ENCODE results near the gene NPLOC4.

Gene NPLOC4

GRCh38 chr17:81582341-81582740, 54.6 kb downstream of the NPLOC4 start:
- no peaks in the 10 kb centered on the region for H3K9me3 Mint-ChIP-seq
- no peak overlapping the region for H3K27ac Mint-ChIP-seq
- ATAC-seq (replicated peaks) (no peak), DNase-seq (no peak)
- H3K4me3 Mint-ChIP-seq = no peak overlapping the region
- H3K4me1 Mint-ChIP-seq (ENCODE audit: low read depth in 2 of 2) = peaks cover 21 to 27% of the 10 kb centered on the region in 2 donors
- peaks cover 25% of the 10 kb centered on the region for H3K36me3 Mint-ChIP-seq (ENCODE audit: insufficient read depth)
- H3K27me3 Mint-ChIP-seq = no peaks in the 10 kb centered on the region

- no peak for DNase-seq
- peaks cover 19% of the 10 kb centered on the region for H3K36me3 Mint-ChIP-seq (ENCODE audit: insufficient read depth)
- no peaks in the 10 kb centered on the region for H3K9me3 Mint-ChIP-seq
- H3K4me1 Mint-ChIP-seq (ENCODE audit: low read depth in 2 of 2) = peaks cover 26 to 28% of the 10 kb centered on the region in 2 donors
- H3K27ac Mint-ChIP-seq = no peak overlapping the region
- ATAC-seq (replicated peaks) = no peak
- H3K4me3 Mint-ChIP-seq = no peak overlapping the region
- no peaks in the 10 kb centered on the region for H3K27me3 Mint-ChIP-seq
Measured at GRCh38 chr17:81581758-81582157, 55.2 kb downstream of the NPLOC4 start.

- Mint-ChIP-seq H3K4me3 (no peak overlapping the region), H3K27me3 (no peaks in the 10 kb centered on the region), H3K36me3 (ENCODE audit: insufficient read depth) (peaks cover 8% of the 10 kb centered on the region), H3K4me1 (ENCODE audit: low read depth in 2 of 2) (peaks cover 26 to 28% of the 10 kb centered on the region in 2 donors), H3K27ac (peak overlapping the region in 1 of 2 donors; percentile 88), H3K9me3 (no peaks in the 10 kb centered on the region)
- ATAC-seq (replicated peaks) = no peak
- no peak for DNase-seq
Measured at GRCh38 chr17:81580481-81580880, 56.4 kb downstream of the NPLOC4 start.

- peak overlapping the region; percentile 81 to 88 for H3K27ac Mint-ChIP-seq
- ATAC-seq (replicated peaks) = no peak
- H3K9me3 Mint-ChIP-seq = no peaks in the 10 kb centered on the region
- H3K4me1 Mint-ChIP-seq (ENCODE audit: low read depth in 2 of 2) = peaks cover 26 to 28% of the 10 kb centered on the region in 2 donors
- no peak overlapping the region for H3K4me3 Mint-ChIP-seq
- no peak for DNase-seq
- no peaks in the 10 kb centered on the region for H3K27me3 Mint-ChIP-seq
- peaks cover 2% of the 10 kb centered on the region for H3K36me3 Mint-ChIP-seq (ENCODE audit: insufficient read depth)
Measured at GRCh38 chr17:81579821-81580321, 57.0 kb downstream of the NPLOC4 start.

- Mint-ChIP-seq H3K27me3 (no peaks in the 10 kb centered on the region), H3K27ac (peak overlapping the region; percentile 81 to 88), H3K36me3 (ENCODE audit: insufficient read depth) (peaks cover 4% of the 10 kb centered on the region), H3K4me3 (no peak overlapping the region), H3K9me3 (no peaks in the 10 kb centered on the region), H3K4me1 (ENCODE audit: low read depth in 2 of 2) (peaks cover 26 to 28% of the 10 kb centered on the region in 2 donors)
- DNase-seq = no peak
- no peak for ATAC-seq (replicated peaks)
Measured at GRCh38 chr17:81579298-81579697, 57.6 kb downstream of the NPLOC4 start.

GRCh38 chr17:81578561-81579225, 58.2 kb downstream of the NPLOC4 start:
- ATAC-seq (replicated peaks) (no peak), DNase-seq (no peak)
- Mint-ChIP-seq H3K27ac (peak overlapping the region; percentile 31 to 78), H3K27me3 (no peaks in the 10 kb centered on the region), H3K9me3 (no peaks in the 10 kb centered on the region), H3K36me3 (ENCODE audit: insufficient read depth) (peaks cover 9% of the 10 kb centered on the region), H3K4me3 (no peak overlapping the region), H3K4me1 (ENCODE audit: low read depth in 2 of 2) (peaks cover 26 to 28% of the 10 kb centered on the region in 2 donors)

GRCh38 chr17:81578038-81578441, 58.9 kb downstream of the NPLOC4 start:
- ATAC-seq (replicated peaks) (no peak), DNase-seq (no peak)
- Mint-ChIP-seq H3K36me3 (ENCODE audit: insufficient read depth) (peaks cover 9% of the 10 kb centered on the region), H3K4me3 (no peak overlapping the region), H3K27me3 (no peaks in the 10 kb centered on the region), H3K9me3 (no peaks in the 10 kb centered on the region), H3K4me1 (ENCODE audit: low read depth in 2 of 2) (peaks cover 26 to 28% of the 10 kb centered on the region in 2 donors), H3K27ac (peak overlapping the region; percentile 31 to 78)

- DNase-seq (no peak), ATAC-seq (replicated peaks) (no peak)
- Mint-ChIP-seq H3K36me3 (ENCODE audit: insufficient read depth) (peaks cover 14% of the 10 kb centered on the region), H3K27ac (peak overlapping the region; percentile 31 to 50), H3K27me3 (no peaks in the 10 kb centered on the region), H3K4me3 (no peak overlapping the region), H3K9me3 (no peaks in the 10 kb centered on the region), H3K4me1 (ENCODE audit: low read depth in 2 of 2) (peaks cover 26 to 28% of the 10 kb centered on the region in 2 donors)
Measured at GRCh38 chr17:81577278-81578000, 59.5 kb downstream of the NPLOC4 start.

- Mint-ChIP-seq H3K27me3 (no peaks in the 10 kb centered on the region), H3K4me3 (no peak overlapping the region), H3K9me3 (no peaks in the 10 kb centered on the region), H3K4me1 (ENCODE audit: low read depth in 2 of 2) (peaks cover 26% of the 10 kb centered on the region in 2 donors), H3K36me3 (ENCODE audit: insufficient read depth) (peaks cover 17% of the 10 kb centered on the region), H3K27ac (peak overlapping the region; percentile 31 to 50)
- DNase-seq = no peak
- no peak for ATAC-seq (replicated peaks)
Measured at GRCh38 chr17:81576621-81577277, 60.2 kb downstream of the NPLOC4 start.

- Mint-ChIP-seq H3K4me1 (ENCODE audit: low read depth in 2 of 2) (peaks cover 24 to 26% of the 10 kb centered on the region in 2 donors), H3K36me3 (ENCODE audit: insufficient read depth) (peaks cover 19% of the 10 kb centered on the region)
Measured at GRCh38 chr17:81575836-81576235, 61.1 kb downstream of the NPLOC4 start.

GRCh38 chr17:81574643-81574956, 62.3 kb downstream of the NPLOC4 start:
- Mint-ChIP-seq H3K27me3 (no peaks in the 10 kb centered on the region), H3K9me3 (no peaks in the 10 kb centered on the region), H3K4me3 (no peak overlapping the region), H3K36me3 (ENCODE audit: insufficient read depth) (peaks cover 28% of the 10 kb centered on the region), H3K27ac (peak overlapping the region in 1 of 2 donors; percentile 6), H3K4me1 (ENCODE audit: low read depth in 2 of 2) (peaks cover 16 to 20% of the 10 kb centered on the region in 2 donors)
- ATAC-seq (replicated peaks) (no peak), DNase-seq (no peak)

More at GRCh38 chr17:81575836-81576235, 61.1 kb downstream of the NPLOC4 start:
- Mint-ChIP-seq H3K27ac (no peak overlapping the region), H3K9me3 (no peaks in the 10 kb centered on the region), H3K27me3 (no peaks in the 10 kb centered on the region), H3K4me3 (no peak overlapping the region)
- no peak for ATAC-seq (replicated peaks)
- no peak for DNase-seq

GRCh38 chr17:81573794-81574642, 62.9 kb downstream of the NPLOC4 start:
- no peaks in the 10 kb centered on the region for H3K27me3 Mint-ChIP-seq
- H3K4me1 Mint-ChIP-seq (ENCODE audit: low read depth in 2 of 2) = peaks cover 13 to 17% of the 10 kb centered on the region in 2 donors
- H3K9me3 Mint-ChIP-seq = no peaks in the 10 kb centered on the region
- DNase-seq (no peak), ATAC-seq (replicated peaks) (no peak)
- no peak overlapping the region for H3K4me3 Mint-ChIP-seq
- H3K36me3 Mint-ChIP-seq (ENCODE audit: insufficient read depth) = peaks cover 34% of the 10 kb centered on the region
- peak overlapping the region in 1 of 2 donors; percentile 6 for H3K27ac Mint-ChIP-seq

Measured in effector memory CD8-positive, alpha-beta T cell (primary cell).